Left ventricle myocardium inferior (tissue), 1 donor: ENCODE results near the gene CSRP1. TPM values are rescaled to one million over a fixed set of nuclear protein-coding genes. Genes with fewer than 3 reads are reported as not detected.

Experiments used
- DNase-seq: peaks from one replicate; pipeline ENCODE4 v3.0.0-alpha.2; 2020
- H3K27ac ChIP-seq: fragments of 200-600 bp; replicated peaks from 2 replicates; pipeline ENCODE4 v1.8.0; 2021
- H3K27me3 ChIP-seq: fragments of 200-600 bp; 2 replicates; pipeline ENCODE4 v1.8.0; 2021; ENCODE audit warnings: low read depth
- H3K36me3 ChIP-seq: fragments of 200-600 bp; 2 replicates; pipeline ENCODE4 v1.8.0; 2021
- H3K4me1 ChIP-seq: fragments of 200-600 bp; 2 replicates; pipeline ENCODE4 v1.8.0; 2021
- H3K4me3 ChIP-seq: fragments of 200-600 bp; 2 replicates; pipeline ENCODE4 v1.8.0; 2021; ENCODE audit warnings: mild to moderate bottlenecking, moderate library complexity
- H3K9me3 ChIP-seq: fragments of 200-600 bp; replicated peaks from 2 replicates; pipeline ENCODE4 v1.8.0; 2021
- CTCF ChIP-seq: fragments of 200-600 bp; IDR thresholded peaks from 2 replicates; pipeline ENCODE4 v1.8.0; 2021; ENCODE audit warnings: antibody characterized with exemption, mild to moderate bottlenecking, borderline replicate concordance
- intact Hi-C: fragments of 100-400 bp; cut with micrococcal nuclease; formaldehyde crosslinking; loops from one replicate; pipeline ENCODE4 v1.11.0; 2022
- total RNA-seq: library from RNA; stranded (reverse); fragmentation: NEBNext Ultra II Directional; extraction: Animal tissue kit (Norgen Biotek cat#: 25700); gene quantifications from one replicate; pipeline ENCODE4 v1.2.1, GENCODE V29; 2021
- donor health status: DM: no; HTN: yes; CAD: no; lungs with severe emphysema.

CSRP1 gene
- total RNA-seq, 1 donor from 2014 or later: 41.0 TPM

- no peaks in the 10 kb centered on the region for H3K9me3 ChIP-seq
- H3K36me3 ChIP-seq: no peaks in the 10 kb centered on the region
- H3K27me3 ChIP-seq: no peaks in the 10 kb centered on the region
- H3K4me1 ChIP-seq: peaks cover 77% of the 10 kb centered on the region
- H3K4me3 ChIP-seq: no peak overlapping the region
- peak overlapping the region; percentile 66 for H3K27ac ChIP-seq
- DNase-seq: no peak
- intact Hi-C loops: no loop called here
- no peak for TF ChIP-seq CTCF
Measured at GRCh38 chr1:201535919-201536245, 29.0 kb upstream of the CSRP1 start.

DNA sequence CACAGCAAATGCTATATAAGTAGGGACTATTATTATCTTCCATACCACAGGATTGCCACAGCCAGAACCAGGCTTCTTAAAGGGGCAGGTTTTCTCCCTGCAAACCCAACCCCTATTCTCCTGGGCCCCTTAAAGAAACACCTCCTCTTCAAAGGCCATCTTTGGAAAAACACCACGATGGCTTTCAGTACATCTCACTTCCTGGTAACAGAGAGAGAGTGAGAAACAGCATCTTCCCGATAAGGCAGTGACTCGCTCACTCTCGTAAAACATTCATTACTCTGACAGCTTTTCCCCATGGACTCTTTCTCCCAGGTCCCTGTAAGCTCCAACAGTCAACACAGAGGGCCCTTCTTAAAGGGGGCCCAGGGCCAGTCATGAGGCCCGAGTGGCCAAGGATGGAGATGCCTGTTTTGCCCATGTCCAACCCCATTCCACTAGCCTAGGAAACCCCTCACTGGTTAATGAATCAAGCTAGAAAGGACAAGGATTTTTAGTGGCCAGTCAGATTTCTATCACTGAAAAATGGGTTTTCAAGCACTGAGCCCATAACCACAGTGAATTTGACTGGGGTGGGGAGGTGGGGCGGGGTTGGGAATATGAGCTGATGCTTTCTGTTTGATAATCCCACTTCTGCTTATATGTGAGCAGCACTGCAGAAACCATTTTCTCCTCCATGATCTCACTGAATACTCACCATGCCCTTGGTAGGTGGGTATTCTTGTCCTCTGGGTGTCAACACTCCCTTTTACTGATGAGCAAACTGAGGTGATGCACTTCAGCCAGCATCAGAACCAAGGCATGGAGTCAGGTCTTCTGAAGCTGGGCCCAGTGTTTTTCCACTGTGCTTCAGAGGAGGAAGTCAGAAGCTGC is 28.4 kb upstream of the CSRP1 start:
- Histone ChIP-seq H3K27ac (peak overlapping the region; percentile 66), H3K9me3 (no peaks in the 10 kb centered on the region), H3K27me3 (no peaks in the 10 kb centered on the region), H3K4me1 (peaks cover 73% of the 10 kb centered on the region), H3K4me3 (no peak overlapping the region), H3K36me3 (no peaks in the 10 kb centered on the region)
- no peak for DNase-seq
- intact Hi-C loops: no loop called here
- TF ChIP-seq CTCF: no peak

DNA sequence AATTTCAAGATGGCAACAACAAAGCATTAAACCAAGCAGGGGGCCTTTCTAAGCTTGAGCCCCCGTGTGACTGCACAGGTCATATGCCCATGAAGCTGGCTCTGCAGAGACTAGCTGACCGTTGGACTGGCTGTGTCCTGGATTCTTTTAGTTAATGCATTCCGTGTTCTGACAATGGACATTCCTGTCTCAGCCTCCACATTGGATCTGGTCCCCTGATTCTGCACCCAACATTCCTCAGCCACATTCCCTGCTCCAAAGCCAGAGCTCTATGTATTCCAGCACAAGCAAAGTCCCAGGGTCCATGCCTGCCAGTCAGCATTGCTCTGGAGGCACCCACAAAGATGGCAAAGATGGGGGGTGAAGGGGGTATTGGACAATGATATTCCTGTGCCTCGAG is 26.9 kb upstream of the CSRP1 start:
- H3K27me3 ChIP-seq: no peaks in the 10 kb centered on the region
- TF ChIP-seq CTCF: no peak
- no peak overlapping the region for H3K4me3 ChIP-seq
- intact Hi-C loops: no loop called here
- DNase-seq: no peak
- H3K9me3 ChIP-seq: no peaks in the 10 kb centered on the region
- H3K4me1 ChIP-seq: peaks cover 59% of the 10 kb centered on the region
- no peaks in the 10 kb centered on the region for H3K36me3 ChIP-seq
- no peak overlapping the region for H3K27ac ChIP-seq

DNA sequence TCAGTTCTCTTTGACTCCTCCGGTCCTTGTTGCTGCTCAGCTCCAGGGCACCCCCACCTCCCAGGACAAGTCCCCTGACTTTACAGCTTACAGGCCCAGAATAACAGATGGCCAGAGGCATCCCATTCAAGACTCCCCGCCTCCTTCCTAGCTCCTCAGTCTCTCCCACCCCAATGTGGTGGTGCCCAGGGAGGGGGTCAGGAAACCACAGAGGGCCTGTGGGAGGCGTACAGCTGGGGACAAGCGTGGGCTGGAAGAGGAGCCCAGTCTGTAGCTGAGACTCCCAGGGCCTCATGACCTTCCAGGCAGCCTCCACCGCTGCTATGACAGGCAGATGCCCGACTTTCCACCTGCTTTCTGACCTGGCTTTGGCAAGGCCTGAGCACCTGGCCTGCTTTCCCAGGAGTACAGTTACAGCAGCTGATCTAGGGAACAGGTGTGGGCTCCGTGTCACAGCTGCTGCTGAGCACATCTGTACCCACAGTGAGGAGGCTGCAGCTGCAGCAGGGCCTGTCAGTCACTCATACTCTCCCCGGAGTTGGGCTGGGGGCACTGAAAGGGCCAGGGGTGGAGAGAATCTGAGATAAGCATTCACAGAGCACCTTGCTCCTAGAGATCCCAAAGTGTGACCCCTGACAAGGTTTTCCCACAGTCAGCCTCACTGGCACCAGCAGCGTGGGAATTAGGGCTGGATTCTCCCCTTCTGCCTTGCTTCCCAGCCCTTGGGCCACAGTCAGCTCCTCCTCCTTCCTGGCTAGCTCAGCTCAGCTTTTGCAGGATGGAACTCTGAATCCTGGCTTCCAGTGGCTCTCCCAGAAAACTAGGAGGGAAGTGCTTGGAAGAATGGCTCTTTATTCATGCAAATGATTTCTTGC is 24.9 kb upstream of the CSRP1 start:
- H3K27ac ChIP-seq: peak overlapping the region; percentile 76
- peak; percentile 42 for DNase-seq
- intact Hi-C loops: no loop called here
- TF ChIP-seq CTCF: no peak
- no peak overlapping the region for H3K4me3 ChIP-seq
- H3K27me3 ChIP-seq: no peaks in the 10 kb centered on the region
- peaks cover 38% of the 10 kb centered on the region for H3K4me1 ChIP-seq
- no peaks in the 10 kb centered on the region for H3K9me3 ChIP-seq
- H3K36me3 ChIP-seq: no peaks in the 10 kb centered on the region

GRCh38 chr1:201530741-201531531 is 24.0 kb upstream of the CSRP1 start:
- Histone ChIP-seq H3K27ac (peak overlapping the region; percentile 76), H3K4me3 (no peak overlapping the region), H3K36me3 (no peaks in the 10 kb centered on the region), H3K4me1 (peaks cover 30% of the 10 kb centered on the region), H3K27me3 (no peaks in the 10 kb centered on the region), H3K9me3 (no peaks in the 10 kb centered on the region)
- DNase-seq: peak; percentile 90
- peak; percentile 89 for TF ChIP-seq CTCF
- intact Hi-C loops: no loop called here
